Germinal center (tissue), 1 donor: ENCODE data around the gene C3orf80.
A peak's percentile ranks its signal among the peaks of the same experiment; 100 is the strongest.
"Not testable (repeated sequence)": the region's sequence is repeated elsewhere in the genome, so short reads cannot be mapped to it uniquely, and the experiment has no call there.

Experiments
- DNase-seq: peaks from one replicate; pipeline ENCODE4 v3.0.0; 2012; ENCODE audit warnings: mixed read lengths, low spot score

C3orf80 gene

DNA sequence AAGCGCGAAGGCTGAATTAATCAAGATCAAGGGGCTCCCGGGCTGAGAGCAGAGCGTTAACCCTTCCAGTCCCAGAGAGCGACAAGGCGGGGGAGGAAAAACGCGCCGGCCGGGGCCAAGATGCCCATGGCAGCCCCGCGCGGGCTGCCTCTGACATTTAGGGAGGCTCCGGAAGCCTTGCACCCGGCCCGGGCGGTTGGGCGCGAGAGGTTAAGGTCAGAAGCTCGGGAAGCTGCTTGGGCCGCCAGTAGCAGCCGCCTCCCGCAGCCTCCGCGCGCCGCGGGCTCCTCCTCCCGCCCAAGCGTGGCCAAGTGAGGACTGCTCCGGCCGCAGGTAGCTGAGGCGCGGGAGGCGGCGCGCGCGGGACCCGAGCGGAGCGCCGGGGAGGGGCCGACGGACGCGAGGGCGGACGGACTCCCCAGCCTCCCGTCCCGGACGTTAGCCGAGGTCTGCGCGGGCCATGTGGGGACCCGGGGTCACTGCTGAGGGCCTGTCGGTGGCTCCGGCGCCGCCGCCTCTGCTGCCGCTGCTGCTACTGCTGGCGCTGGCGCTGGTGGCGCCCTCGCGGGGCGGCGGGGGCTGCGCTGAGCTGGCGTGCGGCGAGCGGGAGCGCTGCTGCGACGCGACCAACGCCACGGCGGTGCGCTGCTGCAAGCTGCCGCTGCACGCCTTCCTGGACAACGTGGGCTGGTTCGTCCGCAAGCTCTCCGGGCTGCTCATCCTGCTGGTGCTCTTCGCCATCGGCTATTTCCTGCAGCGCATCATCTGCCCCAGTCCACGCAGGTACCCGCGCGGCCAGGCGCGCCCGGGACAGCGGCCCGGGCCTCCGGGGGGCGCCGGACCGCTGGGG, at the start of gene C3orf80:
TSS of gene C3orf80 (plus strand) at position 247 of the 850 bp plus-strand sequence. CDS start at position 461, 214 bp downstream.
- peak; percentile 55 for DNase-seq

DNA sequence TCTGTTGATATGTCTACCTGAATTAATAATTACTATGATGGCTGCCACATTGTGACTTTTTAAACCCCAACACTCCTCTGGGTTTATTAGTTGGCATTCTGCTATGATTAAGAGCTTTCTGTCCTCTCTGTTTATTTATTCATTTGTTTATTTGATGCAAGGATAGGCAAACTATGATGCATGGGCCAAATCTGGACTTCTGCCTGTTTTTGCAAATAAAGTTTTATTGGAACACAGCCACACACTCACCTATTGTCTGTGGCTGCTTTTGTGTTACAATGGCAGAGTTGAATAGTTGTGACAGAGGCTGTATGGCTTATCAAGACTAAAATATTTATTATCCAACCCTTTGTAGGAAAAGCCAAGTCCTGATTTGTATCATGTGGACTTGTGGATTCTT, 48.3 kb upstream of the C3orf80 start:
- no peak for DNase-seq

DNA sequence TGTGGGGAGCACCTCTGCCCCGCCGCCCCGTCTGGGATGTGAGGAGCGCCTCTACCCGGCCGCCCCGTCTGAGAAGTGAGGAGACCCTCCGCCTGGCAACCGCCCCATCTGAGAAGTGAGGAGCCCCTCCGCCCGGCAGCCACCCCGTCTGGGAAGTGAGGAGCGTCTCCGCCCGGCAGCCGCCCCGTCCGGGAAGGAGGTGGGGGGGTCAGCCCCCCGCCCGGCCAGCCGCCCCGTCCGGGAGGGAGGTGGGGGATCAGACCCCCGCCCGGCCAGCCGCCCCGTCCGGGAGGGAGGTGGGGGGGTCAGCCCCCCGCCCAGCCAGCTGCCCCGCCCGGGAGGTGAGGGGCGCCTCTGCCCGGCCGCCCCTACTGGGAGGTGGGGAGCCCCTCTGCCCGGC, 46.6 kb upstream of the C3orf80 start:
- not testable (repeated sequence) for DNase-seq

DNA sequence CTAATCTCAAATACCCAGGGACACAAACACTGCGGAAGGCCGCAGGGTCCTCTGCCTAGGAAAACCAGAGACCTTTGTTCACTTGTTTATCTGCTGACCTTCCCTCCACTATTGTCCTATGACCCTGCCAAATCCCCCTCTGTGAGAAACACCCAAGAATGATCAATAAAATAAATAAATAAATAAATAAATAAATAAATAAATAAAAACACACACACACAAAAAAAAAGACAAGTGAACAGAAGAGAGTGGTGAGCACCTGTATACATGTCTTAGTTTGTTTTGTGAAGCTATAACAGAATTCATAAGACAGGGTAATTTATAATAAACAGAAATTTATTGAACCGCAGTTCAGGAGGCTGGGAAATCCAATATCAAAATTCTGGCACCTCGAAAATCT, 45.8 kb upstream of the C3orf80 start:
- DNase-seq, result not testable (repeated sequence)

DNA sequence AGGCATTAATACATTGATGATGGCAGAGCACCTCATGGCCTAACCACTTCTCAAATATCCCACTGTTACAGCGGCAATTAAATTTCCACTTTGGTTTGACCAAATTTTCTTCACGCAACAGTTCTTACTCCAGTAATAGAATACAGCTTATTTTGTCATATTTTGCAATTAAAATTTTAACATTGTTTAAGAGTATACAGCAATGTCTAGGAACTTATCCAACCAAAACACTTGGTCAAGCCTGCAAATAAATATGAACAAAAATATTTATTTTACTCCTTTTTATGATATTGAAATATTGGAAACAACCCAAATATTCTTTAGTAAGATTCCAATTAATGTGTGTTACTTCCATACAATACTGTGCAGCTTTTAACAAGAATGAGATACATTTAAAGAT, 45.3 kb upstream of the C3orf80 start:
- DNase-seq, result no peak

DNA sequence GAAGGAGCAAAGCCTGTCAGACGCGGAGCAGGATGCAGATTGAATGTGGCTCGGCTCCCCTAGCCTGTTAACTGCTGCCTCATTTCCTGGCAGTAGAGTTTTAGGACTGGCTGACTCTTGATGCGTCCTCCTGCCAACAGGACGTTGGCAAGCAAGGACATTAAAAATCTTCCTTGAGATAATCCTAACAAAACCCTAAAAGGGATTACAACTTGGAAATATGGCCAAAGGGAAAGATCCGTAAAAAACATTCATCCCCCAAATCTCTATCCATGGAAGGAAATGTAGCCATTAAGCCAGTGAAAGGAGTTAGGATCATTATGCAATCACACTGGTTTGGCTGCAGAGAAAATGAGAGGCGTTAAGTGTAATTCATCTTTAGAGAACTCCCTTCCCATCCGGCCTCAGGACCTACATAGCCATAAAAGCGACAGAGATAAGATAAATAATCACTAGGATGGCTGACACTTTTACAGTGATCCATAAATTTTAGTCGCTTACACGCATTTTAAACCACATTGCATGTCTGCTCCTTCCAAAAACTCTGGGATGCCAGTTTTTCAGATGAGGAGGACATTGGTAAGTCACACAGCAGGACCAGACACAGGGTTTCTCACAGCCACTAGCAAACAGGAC, 44.5 kb upstream of the C3orf80 start:
- DNase-seq, result no peak

DNA sequence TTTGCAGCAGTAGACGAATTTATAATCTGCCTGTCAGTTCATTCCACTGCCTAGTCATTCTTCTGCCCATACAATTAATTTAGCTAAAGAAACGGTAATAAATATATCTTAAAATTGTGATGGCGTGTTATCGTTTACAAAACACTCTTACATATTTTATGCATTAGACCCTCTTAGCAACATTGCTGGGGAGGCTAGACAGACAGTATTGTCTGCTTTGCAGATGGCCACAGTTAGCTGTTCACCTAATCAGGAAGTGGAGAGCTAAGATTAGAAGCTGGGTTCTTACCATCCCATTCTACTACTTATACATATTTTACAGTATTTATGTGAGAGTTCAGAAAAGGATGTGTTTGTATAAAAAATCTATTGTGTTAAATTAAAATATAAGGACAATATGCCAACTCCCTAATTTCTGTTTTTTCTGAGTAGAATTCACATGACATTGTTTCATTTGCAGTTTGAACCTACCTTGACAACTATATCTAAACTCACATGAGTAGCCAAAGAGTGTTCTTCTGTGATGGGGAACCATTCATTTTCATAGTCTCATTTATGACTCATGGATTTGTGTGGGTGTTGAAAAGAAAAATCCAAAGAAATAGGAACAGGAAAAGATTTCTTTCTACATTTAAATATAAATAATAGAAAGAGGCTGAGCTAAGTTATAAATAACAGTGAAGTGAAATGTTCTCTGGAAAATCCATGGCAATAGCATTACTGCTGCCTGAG, 41.7 kb upstream of the C3orf80 start:
- no peak for DNase-seq

DNA sequence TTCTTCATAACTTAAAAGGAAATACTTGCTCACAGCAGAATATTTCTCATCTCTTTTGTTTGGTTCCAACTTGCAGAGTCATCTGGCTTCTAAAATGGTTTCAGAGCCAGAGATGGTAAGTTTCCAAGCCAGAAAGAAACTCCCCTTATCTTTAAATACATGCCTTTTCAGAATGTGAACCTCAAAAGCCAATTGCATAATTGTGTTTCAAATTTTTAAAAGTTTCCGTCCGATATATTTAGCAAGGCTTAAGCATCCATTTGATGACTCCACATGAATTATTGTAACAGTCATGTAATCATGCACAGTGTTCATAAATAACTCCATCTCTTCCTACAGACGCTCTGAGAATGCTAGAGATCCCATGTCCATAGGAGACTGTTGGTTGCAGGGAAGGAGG, 40.6 kb upstream of the C3orf80 start:
- DNase-seq, result no peak

DNA sequence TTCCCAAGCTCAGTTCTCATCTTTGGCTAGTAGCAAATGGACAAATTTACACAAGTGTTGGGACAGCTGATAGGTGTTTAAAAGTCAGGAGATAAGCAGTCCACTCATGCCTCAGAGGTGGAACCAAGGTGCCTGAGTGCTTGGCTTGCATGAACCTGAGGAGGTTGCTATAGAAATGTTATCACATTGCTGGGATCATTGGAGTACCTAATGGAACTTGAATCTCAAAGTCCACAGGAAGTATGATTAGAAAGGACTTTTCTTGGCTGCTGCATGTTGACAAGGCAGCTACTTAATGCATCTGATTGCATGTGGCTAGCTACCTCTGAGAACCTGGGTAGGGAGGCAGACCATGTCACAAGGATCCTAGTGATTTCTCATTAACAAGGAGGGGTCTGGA, 39.5 kb upstream of the C3orf80 start:
- DNase-seq, result no peak

DNA sequence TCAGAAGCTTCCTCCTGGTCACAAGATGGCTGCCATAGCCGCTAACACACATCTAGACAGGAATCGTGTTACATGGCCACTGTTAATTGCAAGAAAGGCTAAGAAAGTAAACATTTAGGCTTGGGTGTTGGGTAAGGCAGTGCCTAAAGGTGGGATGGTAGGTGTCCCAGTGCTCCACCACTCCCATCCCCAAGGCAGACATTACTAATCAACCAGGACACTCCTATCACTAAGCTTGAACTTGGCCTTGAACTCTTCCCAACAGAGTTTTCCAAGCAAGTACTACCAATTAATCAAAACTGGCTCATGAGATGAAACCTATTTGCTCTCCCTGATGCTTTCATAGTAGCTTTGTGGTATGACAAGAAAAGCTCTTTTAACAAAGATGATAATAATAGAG, 37.9 kb upstream of the C3orf80 start:
- DNase-seq, result no peak

DNA sequence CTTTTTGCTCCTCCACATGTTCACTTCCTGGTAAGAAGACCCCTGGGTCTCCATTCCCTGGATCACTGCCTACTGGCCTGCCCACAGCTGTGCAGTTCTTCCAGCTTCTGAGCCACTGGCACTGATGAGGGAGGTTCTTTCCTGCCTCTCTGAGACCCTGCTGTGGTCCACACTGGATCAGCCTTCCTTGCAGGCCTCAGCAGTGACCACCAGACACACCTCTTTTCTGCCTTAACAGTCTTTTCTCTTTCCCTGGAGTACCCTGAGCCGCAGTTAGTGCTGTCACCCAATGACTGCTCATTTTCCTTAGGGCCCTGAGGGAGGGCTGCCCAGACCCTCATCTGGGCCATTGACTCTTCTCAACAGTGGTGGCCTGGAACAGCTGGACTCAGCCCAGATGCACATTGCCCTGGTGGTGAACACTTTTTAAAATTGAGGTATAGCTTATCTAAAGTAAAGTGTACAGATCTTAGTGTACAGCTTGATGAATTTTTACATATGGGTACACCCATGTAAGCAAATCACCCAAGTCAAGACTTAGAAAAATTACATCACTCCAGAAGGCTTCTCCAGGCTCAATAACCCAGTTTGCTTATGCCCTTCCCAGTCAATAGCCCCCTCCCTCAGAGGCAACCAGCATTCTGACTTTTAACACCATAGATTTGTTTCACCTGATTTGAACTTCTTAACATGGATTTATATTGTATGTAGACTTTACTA, 32.8 kb upstream of the C3orf80 start:
- DNase-seq, result no peak

DNA sequence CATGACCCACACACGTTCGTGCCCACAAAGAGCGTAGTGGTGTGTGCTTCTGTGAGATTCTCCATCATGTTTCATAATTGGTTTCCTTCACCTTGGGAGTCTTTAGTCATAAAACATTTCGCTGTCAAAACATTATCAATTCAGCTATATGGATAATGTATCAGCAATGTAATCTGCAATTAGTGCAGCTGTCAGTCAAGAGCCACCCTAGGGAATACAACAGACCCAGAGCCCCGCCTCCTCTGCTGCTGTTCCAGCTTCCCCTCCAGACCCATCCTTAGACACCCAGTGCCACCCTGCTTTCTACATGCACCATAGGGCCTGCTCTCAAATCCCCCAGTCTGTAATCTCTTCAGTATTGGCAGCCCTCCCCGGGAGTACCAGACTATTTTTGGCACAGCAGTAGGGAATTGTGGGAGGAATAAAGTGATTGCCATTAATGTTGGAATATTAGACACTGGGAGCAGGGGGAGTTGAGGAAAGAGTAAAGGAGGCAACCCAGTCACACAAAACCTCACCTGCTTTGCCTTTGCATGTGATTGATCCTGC, 31.5 kb upstream of the C3orf80 start:
- DNase-seq, result no peak

DNA sequence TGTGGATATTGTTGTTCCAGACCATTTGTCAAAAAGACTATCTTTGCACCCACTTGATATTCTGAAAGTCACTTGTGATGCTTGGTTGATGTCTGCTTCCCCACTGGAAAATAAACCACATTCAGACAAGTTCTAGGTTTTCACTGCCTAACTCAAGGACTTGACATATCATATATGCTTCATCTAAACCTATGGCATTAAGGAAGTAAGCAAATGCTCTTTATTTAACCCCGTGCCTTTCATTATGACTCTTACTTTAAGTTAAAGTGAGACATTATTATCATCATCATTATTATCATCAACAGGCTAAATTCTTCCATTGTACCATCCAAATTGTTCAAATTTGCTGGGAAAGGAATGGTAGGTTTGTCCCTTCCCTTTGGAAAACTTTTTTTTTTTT, 30.8 kb upstream of the C3orf80 start:
- no peak for DNase-seq

DNA sequence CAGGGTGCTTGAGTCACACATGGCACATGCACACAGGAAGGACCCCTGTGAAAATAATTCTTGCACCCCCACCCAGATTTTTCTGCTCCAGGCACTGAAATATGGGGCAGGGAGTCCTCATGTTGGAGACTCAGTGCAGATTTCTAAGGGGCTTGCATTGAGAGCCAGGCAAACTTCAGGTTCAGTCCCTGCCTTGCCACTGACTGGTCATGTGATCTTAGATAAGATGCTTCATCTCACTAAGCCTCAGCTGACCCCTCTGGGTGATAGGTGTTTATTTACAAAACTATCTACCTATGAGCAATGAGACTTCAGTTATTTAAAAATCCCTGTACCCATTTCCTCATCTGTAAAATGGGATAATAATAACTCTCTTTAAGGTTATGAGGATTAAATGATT, 30.1 kb upstream of the C3orf80 start:
- no peak for DNase-seq

DNA sequence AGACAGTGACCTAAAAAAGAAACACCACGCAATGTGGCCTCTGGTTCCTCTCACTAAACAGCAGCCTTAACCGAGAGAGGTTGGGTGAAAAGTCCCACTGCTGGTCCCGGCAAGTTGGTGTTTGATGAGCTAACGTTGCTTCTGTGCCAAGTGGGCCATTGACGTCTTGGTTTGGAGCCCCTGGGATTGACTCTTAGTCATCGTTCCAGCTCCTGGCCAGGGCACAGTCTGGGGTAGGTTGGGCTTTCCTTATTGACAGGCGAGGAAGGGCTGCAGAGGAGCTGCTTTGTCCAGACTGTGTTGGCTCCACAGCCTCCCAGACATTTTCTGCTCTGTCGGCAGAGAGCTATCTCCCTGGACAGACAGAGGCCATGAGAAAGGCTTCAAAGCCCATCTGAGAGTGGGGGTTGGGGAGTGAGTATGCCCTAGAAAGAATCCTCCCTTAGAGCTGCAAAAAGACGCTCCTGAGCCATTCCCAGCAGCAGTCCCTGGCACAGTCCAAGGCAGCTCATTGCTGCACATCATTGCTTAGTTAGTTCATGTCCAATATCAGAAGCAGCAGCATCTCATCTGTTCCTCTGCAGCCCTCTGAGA, 28.6 kb upstream of the C3orf80 start:
- no peak for DNase-seq

DNA sequence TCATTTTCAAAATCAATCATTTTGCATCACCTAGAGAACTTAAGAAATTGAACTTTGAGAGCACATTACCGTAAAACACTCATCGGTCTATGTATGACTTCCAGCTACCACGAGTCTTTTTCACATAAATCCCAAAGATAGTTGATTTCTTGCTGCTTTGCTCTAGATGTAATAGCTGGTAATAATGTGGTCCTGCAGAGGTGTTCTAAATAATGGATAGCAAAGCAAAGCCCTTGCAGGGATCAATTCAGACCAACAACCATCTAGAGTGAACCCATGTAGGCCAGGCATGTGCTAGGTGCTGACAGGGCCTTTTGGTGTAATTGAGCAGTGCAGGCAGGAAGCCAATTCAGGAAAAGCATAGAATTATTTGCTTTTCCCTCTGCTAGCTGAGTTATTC, 26.1 kb upstream of the C3orf80 start:
- DNase-seq, result no peak

DNA sequence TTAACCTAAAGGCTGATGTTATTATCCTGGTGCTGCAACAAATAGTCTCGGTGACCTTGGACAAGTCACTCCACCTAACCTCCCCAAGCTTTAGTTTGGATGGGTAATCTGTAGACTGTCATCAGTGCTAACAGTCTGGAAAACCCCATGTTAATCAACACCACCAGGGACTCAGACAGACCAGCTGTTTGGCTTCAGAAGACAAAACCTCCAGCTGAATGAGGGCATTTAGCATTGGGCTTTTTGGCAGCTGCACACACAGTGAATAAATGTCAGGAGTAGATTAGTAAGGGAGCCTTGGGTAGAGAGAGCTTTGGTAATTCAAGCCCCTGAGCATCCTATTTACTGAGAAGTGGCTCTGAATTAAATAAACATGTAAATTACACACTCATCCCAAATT, 24.9 kb upstream of the C3orf80 start:
- DNase-seq, result no peak

DNA sequence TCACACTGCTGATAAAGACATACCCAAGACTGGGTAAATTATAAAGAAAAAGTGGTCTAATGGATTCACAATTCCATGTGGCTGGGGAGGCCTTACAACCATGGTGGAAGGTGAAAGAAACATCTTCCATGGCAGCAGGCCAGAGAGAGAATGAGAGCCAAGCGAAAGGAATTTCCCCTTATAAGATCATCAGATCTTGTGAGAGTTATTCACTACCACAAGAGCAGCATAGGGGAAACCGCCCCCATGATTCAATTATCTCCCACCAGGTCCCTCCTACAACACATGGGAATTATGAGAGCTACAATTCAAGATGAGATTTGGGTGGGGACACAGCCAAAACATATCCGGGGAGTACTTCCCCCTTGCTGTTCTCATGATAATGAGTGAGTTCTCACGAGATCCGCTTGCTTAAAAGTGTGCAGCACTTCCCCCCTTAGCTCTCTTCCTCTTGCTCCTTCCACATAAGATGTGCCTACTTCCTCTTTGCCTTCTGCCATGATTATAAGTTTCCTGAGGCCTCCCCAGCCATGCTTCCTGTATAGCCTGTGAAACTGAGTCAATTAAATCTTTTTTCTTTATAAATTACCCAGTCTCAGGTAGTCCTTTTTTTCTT, 20.7 kb upstream of the C3orf80 start:
- DNase-seq, result not testable (repeated sequence)

DNA sequence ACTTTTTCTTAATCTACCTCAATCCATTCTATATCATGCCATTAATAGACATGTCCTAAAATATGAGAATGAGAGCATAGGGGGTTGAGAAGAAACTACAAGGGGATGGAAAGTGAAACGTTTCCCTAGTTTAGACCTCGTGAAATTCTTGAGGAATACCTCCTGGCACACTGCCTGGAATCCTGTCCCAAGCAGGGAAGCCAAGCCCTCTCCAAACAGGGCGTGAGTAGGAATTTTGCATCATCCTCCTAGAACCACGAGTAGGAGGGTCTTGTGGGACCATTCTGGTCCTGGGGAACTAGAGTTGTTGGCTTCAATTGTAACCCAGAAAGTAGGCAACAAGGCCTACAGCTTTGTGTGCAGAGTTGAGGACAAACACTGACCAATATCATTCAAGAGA, 19.6 kb upstream of the C3orf80 start:
- no peak for DNase-seq

DNA sequence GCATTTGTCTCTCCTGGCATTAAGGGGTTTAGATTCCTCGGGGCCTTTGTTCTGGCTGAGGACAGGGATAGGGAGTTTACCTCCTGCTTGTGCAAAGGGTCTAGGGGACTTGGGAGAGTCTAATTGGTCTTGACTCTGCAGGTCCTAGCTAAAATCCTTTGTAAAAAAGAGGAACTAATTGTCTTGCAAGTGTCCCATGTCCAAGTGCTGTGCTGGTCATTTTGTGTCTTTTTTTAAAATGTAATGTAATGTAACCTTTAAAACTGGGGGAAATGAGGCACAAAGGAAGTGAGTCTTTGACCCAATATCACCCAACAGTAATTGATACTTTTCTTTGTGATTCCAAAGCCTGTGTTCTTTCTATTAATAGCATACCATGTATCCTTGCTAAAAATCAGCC, 14.9 kb upstream of the C3orf80 start:
- no peak for DNase-seq

DNA sequence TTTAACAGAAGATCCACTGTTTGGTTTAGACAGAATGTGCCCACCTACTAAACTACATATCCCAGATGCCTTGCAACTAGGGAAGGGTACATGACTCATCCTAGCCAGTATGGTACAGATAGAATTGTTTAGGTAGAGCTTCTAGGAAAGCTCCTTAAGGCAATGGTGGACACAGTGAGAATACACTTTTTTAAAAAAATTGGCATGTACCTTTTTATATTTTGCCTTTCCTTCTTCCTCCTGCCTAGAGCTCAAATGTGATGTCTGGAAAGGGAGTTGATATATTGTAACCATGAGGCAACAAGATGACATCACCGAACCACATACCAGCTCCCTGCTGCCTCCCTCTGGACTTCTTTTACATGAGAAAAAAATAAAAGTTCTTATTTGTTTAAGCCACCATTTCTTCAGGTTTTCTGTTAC, 14.4 kb upstream of the C3orf80 start:
- DNase-seq, result no peak
